ENCODE measurements around the gene SNX3.
"Not testable (repeated sequence)": the region's sequence is repeated elsewhere in the genome, so short reads cannot be mapped to it uniquely, and the experiment has no call there.

SNX3 gene

DNA sequence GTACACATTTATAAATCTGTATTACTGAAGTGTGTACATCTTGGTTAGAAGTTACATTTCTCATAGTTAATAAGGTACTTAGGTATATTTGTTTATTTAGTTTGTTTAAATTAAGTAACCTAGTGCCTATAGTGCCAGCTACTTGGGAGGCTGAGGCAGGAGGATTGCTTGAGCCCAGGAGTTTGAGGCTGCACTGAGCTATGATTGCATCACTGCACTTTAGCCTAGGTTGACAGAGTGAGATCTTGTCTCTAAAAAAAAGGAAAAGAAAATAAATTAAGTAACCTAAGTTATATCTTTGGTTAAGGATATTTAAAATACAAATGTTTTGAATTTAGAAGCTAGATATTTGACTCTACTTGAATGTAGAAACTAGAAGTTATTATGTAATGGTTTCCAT, 24.5 kb upstream of the SNX3 start:
- DNase-seq (ENCODE audit: low read depth), result no peak
- no peak overlapping the region for H3K4me3 ChIP-seq (ENCODE audit: low read depth, low read length)
- TF ChIP-seq, protein P1, sequence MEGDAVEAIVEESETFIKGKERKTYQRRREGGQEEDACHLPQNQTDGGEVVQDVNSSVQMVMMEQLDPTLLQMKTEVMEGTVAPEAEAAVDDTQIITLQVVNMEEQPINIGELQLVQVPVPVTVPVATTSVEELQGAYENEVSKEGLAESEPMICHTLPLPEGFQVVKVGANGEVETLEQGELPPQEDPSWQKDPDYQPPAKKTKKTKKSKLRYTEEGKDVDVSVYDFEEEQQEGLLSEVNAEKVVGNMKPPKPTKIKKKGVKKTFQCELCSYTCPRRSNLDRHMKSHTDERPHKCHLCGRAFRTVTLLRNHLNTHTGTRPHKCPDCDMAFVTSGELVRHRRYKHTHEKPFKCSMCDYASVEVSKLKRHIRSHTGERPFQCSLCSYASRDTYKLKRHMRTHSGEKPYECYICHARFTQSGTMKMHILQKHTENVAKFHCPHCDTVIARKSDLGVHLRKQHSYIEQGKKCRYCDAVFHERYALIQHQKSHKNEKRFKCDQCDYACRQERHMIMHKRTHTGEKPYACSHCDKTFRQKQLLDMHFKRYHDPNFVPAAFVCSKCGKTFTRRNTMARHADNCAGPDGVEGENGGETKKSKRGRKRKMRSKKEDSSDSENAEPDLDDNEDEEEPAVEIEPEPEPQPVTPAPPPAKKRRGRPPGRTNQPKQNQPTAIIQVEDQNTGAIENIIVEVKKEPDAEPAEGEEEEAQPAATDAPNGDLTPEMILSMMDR (conservative IDR thresholded peaks at IDR 0.05; ENCODE audit: low read depth, low read length), result no peak

- TF ChIP-seq, protein P1 (conservative IDR thresholded peaks at IDR 0.05; ENCODE audit: low read depth, low read length), result no peak
- no peak overlapping the region for H3K4me3 ChIP-seq (ENCODE audit: low read depth, low read length)
- DNase-seq (ENCODE audit: low read depth), result no peak
Observed at GRCh38 chr6:108277831-108278230, 17.0 kb upstream of the SNX3 start.

GRCh38 chr6:108277295-108277694, 16.5 kb upstream of the SNX3 start:
- TF ChIP-seq, protein P1 (conservative IDR thresholded peaks at IDR 0.05; ENCODE audit: low read depth, low read length), result no peak
- no peak for DNase-seq (ENCODE audit: low read depth)
- H3K4me3 ChIP-seq (ENCODE audit: low read depth, low read length), result no peak overlapping the region

- TF ChIP-seq, protein P1 (conservative IDR thresholded peaks at IDR 0.05; ENCODE audit: low read depth, low read length), result no peak
- no peak overlapping the region for H3K4me3 ChIP-seq (ENCODE audit: low read depth, low read length)
- DNase-seq (ENCODE audit: low read depth), result no peak
Observed at GRCh38 chr6:108275976-108276375, 15.1 kb upstream of the SNX3 start.

DNA sequence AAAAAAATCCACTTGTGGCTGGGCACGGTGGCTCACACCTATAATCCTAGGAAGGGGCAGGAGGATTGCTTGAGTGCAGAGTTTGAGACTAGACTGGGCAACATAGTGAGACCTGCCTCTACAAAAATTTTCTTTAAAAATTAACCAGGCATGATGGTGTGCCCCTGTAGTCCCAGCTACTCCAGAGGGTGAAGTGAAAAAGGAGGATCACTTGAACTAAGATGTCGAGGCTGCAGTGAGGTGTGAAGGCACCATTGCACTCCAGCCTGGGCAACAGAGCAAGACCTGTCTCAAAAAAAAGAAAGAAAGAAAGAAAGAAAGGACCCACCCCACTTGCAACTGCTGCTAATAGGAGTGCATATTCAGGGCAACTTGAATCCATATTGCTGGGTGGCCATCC, 13.7 kb upstream of the SNX3 start:
- DNase-seq (ENCODE audit: low read depth), result no peak
- H3K4me3 ChIP-seq (ENCODE audit: low read depth, low read length), result no peak overlapping the region
- TF ChIP-seq, protein P1 (conservative IDR thresholded peaks at IDR 0.05; ENCODE audit: low read depth, low read length), result no peak

- DNase-seq (ENCODE audit: low read depth); H3K4me3 ChIP-seq (ENCODE audit: low read depth, low read length): not testable (repeated sequence)
Observed at GRCh38 chr6:108269955-108270354, 9.1 kb upstream of the SNX3 start.

- DNase-seq (ENCODE audit: low read depth), result no peak
- TF ChIP-seq, protein P1 (conservative IDR thresholded peaks at IDR 0.05; ENCODE audit: low read depth, low read length), result no peak
- H3K4me3 ChIP-seq (ENCODE audit: low read depth, low read length), result no peak overlapping the region
Observed at GRCh38 chr6:108268845-108269244, 8.0 kb upstream of the SNX3 start.

GRCh38 chr6:108263371-108263770, 2.5 kb upstream of the SNX3 start:
- TF ChIP-seq, protein P1 (conservative IDR thresholded peaks at IDR 0.05; ENCODE audit: low read depth, low read length), result no peak
- DNase-seq (ENCODE audit: low read depth), result no peak
- no peak overlapping the region for H3K4me3 ChIP-seq (ENCODE audit: low read depth, low read length)
